SK-N-SH (cell line): ENCODE results near the gene PARP2. TPM values are rescaled to one million over a fixed set of nuclear protein-coding genes. Genes with fewer than 3 reads are reported as not detected.

Experiments used
- CTCF ChIA-PET: fragments of 300-600, 350-600 bp; formaldehyde crosslinking; extraction: SDS; loops from one replicate; lab custom pipeline; 2021; lab: Yijun Ruan, JAX
- POLR2A ChIA-PET: fragments of 350-600 bp; sonication (Branson Sonifier 250); formaldehyde crosslinking; extraction: SDS; loops from one replicate; lab custom pipeline; 2020; ENCODE audit warnings: antibody characterized with exemption, inconsistent platforms; lab: Yijun Ruan, JAX
- DNase-seq: peaks from one replicate; pipeline ENCODE4 v3.0.0; 2012
- H2AFZ ChIP-seq: fragments of 200-600 bp; sonication (generic); 2 replicates; pipeline ENCODE4 v1.8.1; 2016; ENCODE audit warnings: antibody characterized with exemption, mild to moderate bottlenecking, low read depth
- H3F3A ChIP-seq: fragments of 200-600 bp; sonication (generic); replicated peaks from 2 replicates; pipeline ENCODE3; 2016; ENCODE audit warnings: antibody characterized with exemption, mild to moderate bottlenecking; ENCODE audit not compliant: insufficient read depth
- H3K27ac ChIP-seq, 2 experiments: fragments of 200-500 bp in 1 of 2; fragments of 200-600 bp in 1 of 2; sonication (Bioruptor generic) in 1 of 2; sonication (generic), shearing (Covaris generic) in 1 of 2; 2 replicates each; pipeline versions ENCODE4 v1.5.1 to v1.6.1; 2014 to 2016; ENCODE audit warnings: low read depth in 2 of 2, inconsistent platforms in 1 of 2, low read length in 1 of 2, mild to moderate bottlenecking in 1 of 2, mixed read lengths in 1 of 2
- H3K27me3 ChIP-seq: fragments of 200-600 bp; sonication (generic), shearing (Covaris generic); 2 replicates; pipeline ENCODE4 v1.6.1; 2016; ENCODE audit warnings: mixed run types; ENCODE audit not compliant: insufficient read depth
- H3K36me3 ChIP-seq, 2 experiments: fragments of 200-500 bp in 1 of 2; fragments of 200-600 bp in 1 of 2; sonication (Bioruptor generic) in 1 of 2; sonication (generic) in 1 of 2; replicated peaks in 1 of 2; 2 replicates each; pipeline versions ENCODE3 to v1.5.1; 2014 to 2016; ENCODE audit warnings: low read length in 1 of 2, mild to moderate bottlenecking in 1 of 2; ENCODE audit not compliant: insufficient read depth in 2 of 2, control insufficient read depth in 1 of 2
- H3K4me1 ChIP-seq, 2 experiments: fragments of 200-500 bp in 1 of 2; fragments of 200-600 bp in 1 of 2; sonication (Bioruptor generic) in 1 of 2; sonication (generic), shearing (Covaris generic) in 1 of 2; 2 replicates each; pipeline versions ENCODE4 v1.5.1 to v1.6.1; 2014 to 2016; ENCODE audit warnings: low read depth in 1 of 2, low read length in 1 of 2, mixed run types in 1 of 2; ENCODE audit not compliant: insufficient read depth in 2 of 2, control insufficient read depth in 1 of 2
- H3K4me2 ChIP-seq: fragments of 200-600 bp; sonication (generic), shearing (Covaris generic); 2 replicates; pipeline ENCODE4 v1.6.1; 2017; ENCODE audit warnings: mixed run types
- H3K4me3 ChIP-seq, 2 experiments: fragments of 200-500 bp in 1 of 2; fragments of 200-600 bp in 1 of 2; sonication (Bioruptor generic) in 1 of 2; sonication (generic), shearing (Covaris generic) in 1 of 2; 2 replicates each; pipeline versions ENCODE4 v1.5.1 to v1.8.1; 2014 to 2016; ENCODE audit warnings: low read depth in 2 of 2, inconsistent platforms in 1 of 2, low read length in 1 of 2, mild to moderate bottlenecking in 1 of 2, mixed read lengths in 1 of 2, moderate library complexity in 1 of 2
- H3K79me2 ChIP-seq: fragments of 200-600 bp; sonication (generic); 2 replicates; pipeline ENCODE4 v1.8.1; 2017; ENCODE audit warnings: mild to moderate bottlenecking; ENCODE audit not compliant: insufficient read depth
- H3K9ac ChIP-seq: fragments of 200-600 bp; sonication (generic); 2 replicates; pipeline ENCODE4 v1.6.1; 2017; ENCODE audit warnings: mixed run types
- H3K9me2 ChIP-seq: fragments of 200-600 bp; sonication (generic); 2 replicates; pipeline ENCODE4 v1.6.1; 2017; ENCODE audit warnings: mixed run types
- H3K9me3 ChIP-seq: fragments of 200-600 bp; sonication (generic); 2 replicates; pipeline ENCODE4 v1.6.1; 2017; ENCODE audit warnings: mixed run types, mild to moderate bottlenecking, moderate library complexity
- H4K20me1 ChIP-seq: fragments of 200-600 bp; sonication (generic); 2 replicates; pipeline ENCODE4 v1.6.1; 2017; ENCODE audit warnings: mild to moderate bottlenecking, mixed run types; ENCODE audit not compliant: insufficient read depth
- ELF1 ChIP-seq: IDR thresholded peaks from 2 replicates; pipeline ENCODE4 v1.4.0; 2012
- GATA2 ChIP-seq: sonication (generic); formaldehyde crosslinking; IDR thresholded peaks from 2 replicates; pipeline ENCODE4 v1.5.0; 2020; ENCODE audit warnings: mild to moderate bottlenecking, missing genetic modification reagents
- MXI1 ChIP-seq: IDR thresholded peaks from 2 replicates; pipeline ENCODE4 v1.6.1; 2012; ENCODE audit warnings: mild to moderate bottlenecking, low read depth, low read length, improper control_type of control experiment
- NRF1 ChIP-seq: IDR thresholded peaks from 2 replicates; pipeline ENCODE4 v1.6.1; 2012; ENCODE audit warnings: low read depth, mild to moderate bottlenecking, low read length
- SMC3 ChIP-seq: IDR thresholded peaks from 2 replicates; pipeline ENCODE4 v1.6.1; 2012; ENCODE audit warnings: low read depth, low read length, improper control_type of control experiment
- TCF12 ChIP-seq: IDR thresholded peaks from 2 replicates; pipeline ENCODE4 v1.4.0; 2012
- TEAD4 ChIP-seq: IDR thresholded peaks from 2 replicates; pipeline ENCODE4 v1.4.0; 2012; ENCODE audit warnings: mild to moderate bottlenecking, borderline replicate concordance; ENCODE audit not compliant: insufficient read depth
- WGBS: methylation state at CpG from one replicate; pipeline ENCODE4 v1.1.6; 2017; ENCODE audit warnings: low lambda C conversion rate; 5-methylcytosine and 5-hydroxymethylcytosine counted together
- polyA plus RNA-seq, 3 experiments: library from polyadenylated mRNA; depleted of rRNA; stranded (reverse); fragments of >200 nt; gene quantifications; 2 replicates each; pipeline ENCODE4 v1.2.3, GENCODE V29; 2012
- TF ChIP-seq, protein P1 (sequence below): IDR thresholded peaks from 2 replicates; pipeline ENCODE4 v1.6.1; 2012; ENCODE audit warnings: mild to moderate bottlenecking, low read depth, low read length, moderate library complexity
- TF ChIP-seq, protein P2 (sequence below): fragments of 200-600 bp; sonication (generic); IDR thresholded peaks from 2 replicates; pipeline ENCODE4 v1.6.1; 2017; ENCODE audit warnings: antibody characterized with exemption, mild to moderate bottlenecking, moderate library complexity
- TF ChIP-seq, protein P3 (sequence below): IDR thresholded peaks from 2 replicates; pipeline ENCODE4 v1.4.0; 2012; ENCODE audit warnings: low read depth, borderline replicate concordance
- TF ChIP-seq, protein P4 (sequence below): fragments of 150-350 bp; IDR thresholded peaks from 2 replicates; pipeline ENCODE4 v1.6.1; 2017; ENCODE audit warnings: antibody characterized with exemption, low read length, low read depth, borderline replicate concordance
- TF ChIP-seq, protein P5 (sequence below): IDR thresholded peaks from 2 replicates; pipeline ENCODE4 v1.4.0; 2012; ENCODE audit warnings: low read depth

Gene PARP2
- polyA plus RNA-seq, 1 of the 3 experiments (the other 2 are of a cell fraction): 23.3 TPM

DNA sequence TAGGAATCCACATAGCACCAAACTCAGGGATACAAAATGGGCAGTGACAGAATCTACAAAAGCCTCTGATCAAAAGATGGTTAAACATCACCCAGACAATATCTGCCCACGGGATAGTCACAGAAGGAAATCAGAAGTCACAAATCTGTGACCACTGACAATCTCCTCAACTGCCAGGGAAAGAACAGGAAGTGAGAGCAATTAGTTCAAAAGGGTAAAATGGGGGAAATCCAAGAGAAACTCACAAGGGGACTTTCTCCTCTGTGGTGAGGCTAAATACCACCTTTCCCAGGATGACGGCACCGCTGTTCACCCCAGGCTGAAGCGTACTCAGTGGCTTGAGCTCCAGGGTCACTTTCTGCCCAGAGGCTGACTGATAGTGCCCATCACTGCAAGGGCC lies 48.4 kb upstream of the PARP2 start (continued):
- TF ChIP-seq TCF12: no peak
- TF ChIP-seq TEAD4: no peak
- no peak for TF ChIP-seq GATA2 (CRISPR knock-in tag)

DNA sequence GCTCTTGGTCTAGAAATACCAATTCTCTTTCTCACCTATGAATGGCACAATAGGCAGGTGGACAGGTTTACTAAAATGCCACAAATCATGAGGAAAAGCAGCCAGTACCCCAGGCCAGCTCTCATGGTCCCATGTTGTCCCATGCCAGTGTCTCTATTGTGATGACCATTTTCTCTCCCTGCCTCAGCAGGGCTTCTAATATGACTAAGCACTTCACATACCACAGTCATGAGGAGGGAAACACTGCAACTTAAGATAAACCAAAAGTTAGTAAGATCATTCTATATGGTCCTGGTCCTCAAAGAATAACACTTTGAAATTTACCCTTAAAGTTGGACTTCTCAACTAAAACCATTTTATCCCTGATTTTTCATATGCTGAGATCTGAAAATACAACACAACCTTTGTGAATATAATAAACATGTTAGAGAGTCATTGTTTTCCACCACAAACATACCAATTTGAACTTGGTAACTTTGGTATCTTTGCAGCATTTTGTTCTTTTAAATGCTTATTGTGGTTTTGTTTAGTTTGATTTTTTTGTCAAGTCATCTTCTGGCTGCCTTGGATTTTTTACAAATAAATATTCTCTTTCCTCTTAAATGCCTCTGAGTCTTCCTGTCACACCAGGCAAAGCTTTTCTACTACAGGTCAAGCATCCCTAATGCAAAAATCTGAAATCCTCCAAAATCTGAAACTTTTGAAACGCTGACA lies 41.2 kb upstream of the PARP2 start:
- Histone ChIP-seq H3K9me2 (no peaks in the 10 kb centered on the region), H3K27ac (no peak overlapping the region), H3K9me3 (no peaks in the 10 kb centered on the region), H2AFZ (no peak overlapping the region), H3K79me2 (peaks cover 10% of the 10 kb centered on the region; the same call in 1 of the 2 replicates), H3K4me1 (peaks cover 0 to 3% of the 10 kb centered on the region in 2 experiments; a peak in 2 of 4 replicates), H3F3A (no peaks in the 10 kb centered on the region), H4K20me1 (no peaks in the 10 kb centered on the region), H3K27me3 (no peaks in the 10 kb centered on the region), H3K36me3 (peaks cover 21 to 34% of the 10 kb centered on the region in 2 experiments), H3K9ac (no peak overlapping the region), H3K4me3 (no peak overlapping the region), H3K4me2 (no peak overlapping the region)
- WGBS: 98% methylated on average over 1 of the region's 1 CpG
- CTCF ChIA-PET: no interaction called here
- POLR2A ChIA-PET: no interaction called here
- TF ChIP-seq ELF1 (no peak), MXI1 (no peak), NRF1 (no peak), SMC3 (no peak)
- TF ChIP-seq, protein P1, sequence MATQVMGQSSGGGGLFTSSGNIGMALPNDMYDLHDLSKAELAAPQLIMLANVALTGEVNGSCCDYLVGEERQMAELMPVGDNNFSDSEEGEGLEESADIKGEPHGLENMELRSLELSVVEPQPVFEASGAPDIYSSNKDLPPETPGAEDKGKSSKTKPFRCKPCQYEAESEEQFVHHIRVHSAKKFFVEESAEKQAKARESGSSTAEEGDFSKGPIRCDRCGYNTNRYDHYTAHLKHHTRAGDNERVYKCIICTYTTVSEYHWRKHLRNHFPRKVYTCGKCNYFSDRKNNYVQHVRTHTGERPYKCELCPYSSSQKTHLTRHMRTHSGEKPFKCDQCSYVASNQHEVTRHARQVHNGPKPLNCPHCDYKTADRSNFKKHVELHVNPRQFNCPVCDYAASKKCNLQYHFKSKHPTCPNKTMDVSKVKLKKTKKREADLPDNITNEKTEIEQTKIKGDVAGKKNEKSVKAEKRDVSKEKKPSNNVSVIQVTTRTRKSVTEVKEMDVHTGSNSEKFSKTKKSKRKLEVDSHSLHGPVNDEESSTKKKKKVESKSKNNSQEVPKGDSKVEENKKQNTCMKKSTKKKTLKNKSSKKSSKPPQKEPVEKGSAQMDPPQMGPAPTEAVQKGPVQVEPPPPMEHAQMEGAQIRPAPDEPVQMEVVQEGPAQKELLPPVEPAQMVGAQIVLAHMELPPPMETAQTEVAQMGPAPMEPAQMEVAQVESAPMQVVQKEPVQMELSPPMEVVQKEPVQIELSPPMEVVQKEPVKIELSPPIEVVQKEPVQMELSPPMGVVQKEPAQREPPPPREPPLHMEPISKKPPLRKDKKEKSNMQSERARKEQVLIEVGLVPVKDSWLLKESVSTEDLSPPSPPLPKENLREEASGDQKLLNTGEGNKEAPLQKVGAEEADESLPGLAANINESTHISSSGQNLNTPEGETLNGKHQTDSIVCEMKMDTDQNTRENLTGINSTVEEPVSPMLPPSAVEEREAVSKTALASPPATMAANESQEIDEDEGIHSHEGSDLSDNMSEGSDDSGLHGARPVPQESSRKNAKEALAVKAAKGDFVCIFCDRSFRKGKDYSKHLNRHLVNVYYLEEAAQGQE: no peak
- TF ChIP-seq, protein P2, sequence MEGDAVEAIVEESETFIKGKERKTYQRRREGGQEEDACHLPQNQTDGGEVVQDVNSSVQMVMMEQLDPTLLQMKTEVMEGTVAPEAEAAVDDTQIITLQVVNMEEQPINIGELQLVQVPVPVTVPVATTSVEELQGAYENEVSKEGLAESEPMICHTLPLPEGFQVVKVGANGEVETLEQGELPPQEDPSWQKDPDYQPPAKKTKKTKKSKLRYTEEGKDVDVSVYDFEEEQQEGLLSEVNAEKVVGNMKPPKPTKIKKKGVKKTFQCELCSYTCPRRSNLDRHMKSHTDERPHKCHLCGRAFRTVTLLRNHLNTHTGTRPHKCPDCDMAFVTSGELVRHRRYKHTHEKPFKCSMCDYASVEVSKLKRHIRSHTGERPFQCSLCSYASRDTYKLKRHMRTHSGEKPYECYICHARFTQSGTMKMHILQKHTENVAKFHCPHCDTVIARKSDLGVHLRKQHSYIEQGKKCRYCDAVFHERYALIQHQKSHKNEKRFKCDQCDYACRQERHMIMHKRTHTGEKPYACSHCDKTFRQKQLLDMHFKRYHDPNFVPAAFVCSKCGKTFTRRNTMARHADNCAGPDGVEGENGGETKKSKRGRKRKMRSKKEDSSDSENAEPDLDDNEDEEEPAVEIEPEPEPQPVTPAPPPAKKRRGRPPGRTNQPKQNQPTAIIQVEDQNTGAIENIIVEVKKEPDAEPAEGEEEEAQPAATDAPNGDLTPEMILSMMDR: no peak
- TF ChIP-seq, protein P3, sequence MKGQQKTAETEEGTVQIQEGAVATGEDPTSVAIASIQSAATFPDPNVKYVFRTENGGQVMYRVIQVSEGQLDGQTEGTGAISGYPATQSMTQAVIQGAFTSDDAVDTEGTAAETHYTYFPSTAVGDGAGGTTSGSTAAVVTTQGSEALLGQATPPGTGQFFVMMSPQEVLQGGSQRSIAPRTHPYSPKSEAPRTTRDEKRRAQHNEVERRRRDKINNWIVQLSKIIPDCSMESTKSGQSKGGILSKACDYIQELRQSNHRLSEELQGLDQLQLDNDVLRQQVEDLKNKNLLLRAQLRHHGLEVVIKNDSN: no peak
- TF ChIP-seq, protein P4, sequence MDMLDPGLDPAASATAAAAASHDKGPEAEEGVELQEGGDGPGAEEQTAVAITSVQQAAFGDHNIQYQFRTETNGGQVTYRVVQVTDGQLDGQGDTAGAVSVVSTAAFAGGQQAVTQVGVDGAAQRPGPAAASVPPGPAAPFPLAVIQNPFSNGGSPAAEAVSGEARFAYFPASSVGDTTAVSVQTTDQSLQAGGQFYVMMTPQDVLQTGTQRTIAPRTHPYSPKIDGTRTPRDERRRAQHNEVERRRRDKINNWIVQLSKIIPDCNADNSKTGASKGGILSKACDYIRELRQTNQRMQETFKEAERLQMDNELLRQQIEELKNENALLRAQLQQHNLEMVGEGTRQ: no peak
- TF ChIP-seq, protein P5, sequence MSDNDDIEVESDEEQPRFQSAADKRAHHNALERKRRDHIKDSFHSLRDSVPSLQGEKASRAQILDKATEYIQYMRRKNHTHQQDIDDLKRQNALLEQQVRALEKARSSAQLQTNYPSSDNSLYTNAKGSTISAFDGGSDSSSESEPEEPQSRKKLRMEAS: no peak
- DNase-seq: no peak
